Measurements from ENCODE around the gene TGFBRAP1. TPM values are rescaled to one million over a fixed set of nuclear protein-coding genes. Genes with fewer than 3 reads are reported as not detected.

TGFBRAP1 gene
- total and polyA plus RNA-seq, 2 experiments from 2014 or later, result 8.5 to 11.3 TPM

- no peaks in the 10 kb centered on the region for H3K9me2 ChIP-seq (ENCODE audit: insufficient read depth)
- WGBS, 2 experiments (ENCODE audit: low coverage in 1 of 2, low lambda C conversion rate in 2 of 2, missing lambda C conversion rate in 2 of 2), result 79 to 86% methylated on average over 4 of the region's 4 CpGs
- H4K20me1 ChIP-seq (ENCODE audit: insufficient read depth), result no peaks in the 10 kb centered on the region
- no peak overlapping the region for H3K9ac ChIP-seq
- H2AFZ ChIP-seq, result no peak overlapping the region
- TF ChIP-seq EZH2 (IDR thresholded peaks at IDR 0.05; ENCODE audit: insufficient read depth, poor library complexity, severe bottlenecking), result no peak
- TF ChIP-seq EZH2phosphoT487 (IDR thresholded peaks at IDR 0.05; ENCODE audit: insufficient read depth, low read depth), result no peak
- H3K79me2 ChIP-seq (ENCODE audit: insufficient read depth), result peaks cover 67% of the 10 kb centered on the region
- H3K4me2 ChIP-seq (ENCODE audit: unreplicated experiment), result peak overlapping the region; percentile 9
- no peaks in the 10 kb centered on the region for H3K9me3 ChIP-seq (ENCODE audit: low read depth)
- no peaks in the 10 kb centered on the region for H3K36me3 ChIP-seq (ENCODE audit: low read depth)
- H3K4me3 ChIP-seq, result no peak overlapping the region
- no peaks in the 10 kb centered on the region for H3K27me3 ChIP-seq (replicated peaks; ENCODE audit: insufficient read depth)
- peaks cover 31% of the 10 kb centered on the region for H3K4me1 ChIP-seq (ENCODE audit: insufficient read depth)
- in situ Hi-C loops (cut with MboI), result no loop called here
- 0 out of 2 replicates have a peak, but pooled peaks cover 8% of the 10 kb centered on the region for H3F3A ChIP-seq (ENCODE audit: insufficient read depth)
- H3K27ac ChIP-seq, result peak overlapping the region; percentile 56
- DNase-seq, result peak; percentile 54
These were observed 4.8 kb downstream of the TGFBRAP1 start for GRCh38 chr2:105324732-105325131.

DNA sequence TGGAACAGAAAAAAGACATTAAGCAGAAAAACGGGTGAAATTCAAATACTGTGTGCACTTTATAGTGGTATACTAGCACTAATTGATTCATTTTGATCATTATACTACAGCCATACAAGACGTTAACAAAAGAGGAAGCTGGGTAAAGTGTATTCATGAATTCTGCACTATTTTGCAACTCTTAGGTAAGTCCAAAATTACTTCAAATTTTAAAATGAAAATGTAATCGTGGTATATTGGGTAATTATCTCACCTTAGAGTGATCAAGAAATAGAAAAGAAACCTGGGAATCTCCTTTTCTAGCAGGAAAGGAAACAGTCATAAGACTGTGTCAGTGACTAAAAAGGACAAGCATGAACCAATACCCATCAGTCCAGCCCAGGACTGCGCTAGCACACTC lies 5.4 kb downstream of the TGFBRAP1 start:
- no peaks in the 10 kb centered on the region for H3K9me2 ChIP-seq (ENCODE audit: insufficient read depth)
- DNase-seq, result no peak
- H3K4me1 ChIP-seq (ENCODE audit: insufficient read depth), result peaks cover 31% of the 10 kb centered on the region
- no peak overlapping the region for H3K4me2 ChIP-seq (ENCODE audit: unreplicated experiment)
- no peaks in the 10 kb centered on the region for H3K9me3 ChIP-seq (ENCODE audit: low read depth)
- 79 to 87% methylated on average over 4 of the region's 4 CpGs for WGBS, 2 experiments (ENCODE audit: low coverage in 1 of 2, low lambda C conversion rate in 2 of 2, missing lambda C conversion rate in 2 of 2)
- H3K4me3 ChIP-seq, result no peak overlapping the region
- H4K20me1 ChIP-seq (ENCODE audit: insufficient read depth), result no peaks in the 10 kb centered on the region
- H3K79me2 ChIP-seq (ENCODE audit: insufficient read depth), result peaks cover 69% of the 10 kb centered on the region
- in situ Hi-C loops (cut with MboI), result no loop called here
- H3F3A ChIP-seq (ENCODE audit: insufficient read depth), result 0 out of 2 replicates have a peak, but pooled peaks cover 8% of the 10 kb centered on the region
- H3K27ac ChIP-seq, result no peak overlapping the region
- H3K9ac ChIP-seq, result no peak overlapping the region
- no peaks in the 10 kb centered on the region for H3K36me3 ChIP-seq (ENCODE audit: low read depth)
- TF ChIP-seq EZH2phosphoT487 (IDR thresholded peaks at IDR 0.05; ENCODE audit: insufficient read depth, low read depth), result no peak
- TF ChIP-seq EZH2 (IDR thresholded peaks at IDR 0.05; ENCODE audit: insufficient read depth, poor library complexity, severe bottlenecking), result no peak
- no peak overlapping the region for H2AFZ ChIP-seq
- H3K27me3 ChIP-seq (replicated peaks; ENCODE audit: insufficient read depth), result no peaks in the 10 kb centered on the region

DNA sequence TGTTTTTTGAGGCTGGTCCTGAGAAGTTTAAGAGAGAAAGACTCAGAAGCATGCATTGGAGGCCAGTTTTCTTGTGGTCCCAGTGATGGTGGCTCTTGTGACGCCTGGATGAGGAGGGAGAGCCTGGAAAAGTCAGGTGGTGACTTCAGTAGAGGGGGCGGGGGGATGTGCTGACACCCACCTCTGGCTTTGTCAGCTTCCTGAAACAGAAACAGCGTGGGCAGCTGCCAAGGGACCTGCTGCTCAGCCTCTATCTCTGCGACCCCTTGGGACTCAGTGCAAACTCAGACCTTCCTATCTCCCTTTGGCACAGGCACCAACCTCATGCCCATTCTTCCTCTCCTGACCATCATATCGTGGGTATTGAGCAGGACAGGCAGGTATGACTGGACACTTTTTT lies 6.4 kb downstream of the TGFBRAP1 start:
- Histone ChIP-seq H2AFZ (no peak overlapping the region), H3F3A (ENCODE audit: insufficient read depth) (0 out of 2 replicates have a peak, but pooled peaks cover 8% of the 10 kb centered on the region), H4K20me1 (ENCODE audit: insufficient read depth) (no peaks in the 10 kb centered on the region), H3K4me2 (ENCODE audit: unreplicated experiment) (no peak overlapping the region), H3K9me3 (ENCODE audit: low read depth) (no peaks in the 10 kb centered on the region), H3K36me3 (ENCODE audit: low read depth) (no peaks in the 10 kb centered on the region), H3K9me2 (ENCODE audit: insufficient read depth) (no peaks in the 10 kb centered on the region), H3K27me3 (replicated peaks; ENCODE audit: insufficient read depth) (no peaks in the 10 kb centered on the region), H3K79me2 (ENCODE audit: insufficient read depth) (peaks cover 65% of the 10 kb centered on the region), H3K9ac (no peak overlapping the region), H3K4me3 (no peak overlapping the region), H3K4me1 (ENCODE audit: insufficient read depth) (peaks cover 25% of the 10 kb centered on the region), H3K27ac (no peak overlapping the region)
- no peak for DNase-seq
- WGBS, 2 experiments (ENCODE audit: low coverage in 1 of 2, low lambda C conversion rate in 2 of 2, missing lambda C conversion rate in 2 of 2), result 97 to 100% methylated on average over 5 of the region's 5 CpGs
- in situ Hi-C loops (cut with MboI), result no loop called here
- TF ChIP-seq EZH2phosphoT487 (IDR thresholded peaks at IDR 0.05; ENCODE audit: insufficient read depth, low read depth) (no peak), EZH2 (IDR thresholded peaks at IDR 0.05; ENCODE audit: insufficient read depth, poor library complexity, severe bottlenecking) (no peak)

DNA sequence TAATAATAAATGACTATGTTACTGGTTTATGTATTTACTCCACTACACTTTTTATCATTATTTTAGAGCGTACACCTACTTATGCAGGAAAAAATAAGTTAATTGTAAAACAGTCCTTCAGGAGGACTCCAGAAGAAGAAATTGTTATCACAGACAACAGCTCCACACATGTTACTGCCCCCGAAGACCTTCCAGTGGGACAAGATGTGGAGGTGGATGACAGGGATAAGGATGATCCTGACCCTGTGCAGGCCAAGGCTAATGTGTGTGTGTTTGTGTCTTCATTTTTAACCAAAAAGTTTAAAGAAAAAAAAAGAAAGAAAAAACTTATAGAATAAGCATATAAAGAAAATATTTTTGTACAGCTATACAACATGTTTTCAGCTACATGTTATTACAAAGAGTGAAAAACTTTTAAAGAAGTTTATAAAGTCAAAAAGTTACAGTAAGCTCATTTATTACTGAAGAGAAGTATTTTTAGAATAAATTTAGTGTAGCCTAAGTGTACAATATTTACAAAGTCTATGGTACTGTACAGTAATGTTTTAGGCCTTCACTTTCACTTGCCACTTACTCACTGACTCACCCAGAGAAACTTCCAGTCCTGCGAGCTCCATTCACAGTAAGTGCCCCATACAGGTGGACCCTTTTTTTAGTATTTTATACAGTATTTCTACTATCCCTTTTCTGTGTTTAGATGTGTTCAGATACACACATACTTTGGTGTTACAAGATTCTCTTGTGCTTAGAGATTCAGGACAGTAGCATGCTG lies 7.5 kb downstream of the TGFBRAP1 start:
- Histone ChIP-seq H3K27me3 (replicated peaks; ENCODE audit: insufficient read depth) (no peaks in the 10 kb centered on the region), H3K9me3 (ENCODE audit: low read depth) (no peaks in the 10 kb centered on the region), H3F3A (ENCODE audit: insufficient read depth) (0 out of 2 replicates have a peak, but pooled peaks cover 8% of the 10 kb centered on the region), H3K4me1 (ENCODE audit: insufficient read depth) (peaks cover 25% of the 10 kb centered on the region), H4K20me1 (ENCODE audit: insufficient read depth) (no peaks in the 10 kb centered on the region), H3K4me2 (ENCODE audit: unreplicated experiment) (no peak overlapping the region), H3K9me2 (ENCODE audit: insufficient read depth) (no peaks in the 10 kb centered on the region), H3K79me2 (ENCODE audit: insufficient read depth) (peaks cover 62% of the 10 kb centered on the region), H3K36me3 (ENCODE audit: low read depth) (no peaks in the 10 kb centered on the region), H3K27ac (no peak overlapping the region), H3K9ac (no peak overlapping the region), H3K4me3 (no peak overlapping the region), H2AFZ (no peak overlapping the region)
- no peak for TF ChIP-seq EZH2 (IDR thresholded peaks at IDR 0.05; ENCODE audit: insufficient read depth, poor library complexity, severe bottlenecking)
- TF ChIP-seq EZH2phosphoT487 (IDR thresholded peaks at IDR 0.05; ENCODE audit: insufficient read depth, low read depth), result no peak
- DNase-seq, result peak; percentile 41
- WGBS, 2 experiments (ENCODE audit: low coverage in 1 of 2, low lambda C conversion rate in 2 of 2, missing lambda C conversion rate in 2 of 2), result 67 to 70% methylated on average over 3 of the region's 3 CpGs
- in situ Hi-C loops (cut with MboI), result no loop called here
